Activated CD4-positive, alpha-beta T cell treated with anti-CD3 and anti-CD28 coated beads for 36 hours (primary cell): ENCODE results near the gene MORC2. TPM values are rescaled to one million over a fixed set of nuclear protein-coding genes. Genes with fewer than 3 reads are reported as not detected.

Source experiments
- ATAC-seq: fragments of 200-7000 bp; cut with Tn5 transposase; one replicate; pipeline ENCODE4 v1.10.0; 2021; ENCODE audit warnings: mild to moderate bottlenecking, moderate library complexity
- CTCF ChIA-PET: fragments of 350-600 bp; sonication (Branson Sonifier 250); formaldehyde crosslinking; loops from one replicate; lab custom pipeline; 2021; ENCODE audit warnings: antibody characterized with exemption; lab: Charles Lee
- POLR2A ChIA-PET: fragments of 350-600 bp; sonication (Branson Sonifier 250); formaldehyde crosslinking; loops from one replicate; lab custom pipeline; 2021; ENCODE audit warnings: antibody characterized with exemption, inconsistent platforms; lab: Charles Lee
- DNase-seq: peaks from one replicate; pipeline ENCODE4 v3.0.0-alpha.2; 2020
- H3K27ac Mint-ChIP-seq: one replicate; pipeline ENCODE4 v1.8.0; 2021; ENCODE audit warnings: mixed read lengths
- H3K27me3 Mint-ChIP-seq: one replicate; pipeline ENCODE4 v1.8.0; 2021; ENCODE audit warnings: mixed read lengths
- H3K36me3 Mint-ChIP-seq: one replicate; pipeline ENCODE4 v1.8.0; 2021; ENCODE audit warnings: low read depth, mixed read lengths
- H3K4me1 Mint-ChIP-seq: one replicate; pipeline ENCODE4 v1.8.0; 2021; ENCODE audit warnings: mixed read lengths
- H3K4me3 Mint-ChIP-seq: one replicate; pipeline ENCODE4 v1.8.0; 2021; ENCODE audit warnings: mild to moderate bottlenecking, moderate library complexity, mixed read lengths
- H3K9me3 Mint-ChIP-seq: one replicate; pipeline ENCODE4 v1.8.0; 2021; ENCODE audit warnings: low read depth, mixed read lengths
- intact Hi-C, 2 experiments: fragments of 100-400 bp; cut with DNase I in 1 of 2; cut with micrococcal nuclease in 1 of 2; formaldehyde crosslinking; loops; one replicate each; pipeline versions ENCODE4 v1.14.2 to v1.15.1; 2022 to 2024; cut with DNase I, micrococcal nuclease
- total RNA-seq, 2 experiments: library from RNA; stranded (reverse); gene quantifications; one replicate each; pipeline ENCODE4 v1.2.3, GENCODE V29; 2021

Gene MORC2
- total RNA-seq, 2 experiments from 2014 or later, result 24.0 to 24.1 TPM

DNA sequence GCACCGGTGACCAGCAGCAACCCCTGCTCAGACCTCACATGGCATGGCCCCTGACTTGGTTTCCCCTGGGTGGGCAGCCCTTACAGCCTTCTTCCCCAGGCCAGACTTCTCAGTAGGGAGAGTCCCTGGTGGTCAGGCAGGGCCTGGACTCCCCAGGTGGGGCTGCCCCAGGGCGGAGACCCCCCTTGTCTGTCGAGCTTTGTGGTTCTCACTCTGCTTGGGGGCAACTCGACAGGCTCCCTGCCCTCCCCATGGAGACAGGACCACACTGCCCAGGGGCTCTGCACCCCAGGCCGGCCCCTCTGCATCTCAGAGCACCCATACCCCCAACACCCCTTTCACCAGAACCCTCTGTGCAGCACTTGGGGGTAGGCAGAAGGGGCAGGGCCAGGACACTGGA, 87.7 kb downstream of the MORC2 start:
- H3K36me3 Mint-ChIP-seq, result no peaks in the 10 kb centered on the region
- POLR2A ChIA-PET, result interaction anchor here (0.6 kb wide), 1 partner anchor 12 kb away, joined by 3 read pairs; no protein-coding TSS in a partner anchor
- no peak overlapping the region for H3K27ac Mint-ChIP-seq
- CTCF ChIA-PET, result no interaction called here
- no peaks in the 10 kb centered on the region for H3K27me3 Mint-ChIP-seq
- DNase-seq (no peak), ATAC-seq (no peak)
- intact Hi-C loops, result no loop called here
- H3K4me1 Mint-ChIP-seq, result no peaks in the 10 kb centered on the region
- no peaks in the 10 kb centered on the region for H3K9me3 Mint-ChIP-seq
- no peak overlapping the region for H3K4me3 Mint-ChIP-seq

DNA sequence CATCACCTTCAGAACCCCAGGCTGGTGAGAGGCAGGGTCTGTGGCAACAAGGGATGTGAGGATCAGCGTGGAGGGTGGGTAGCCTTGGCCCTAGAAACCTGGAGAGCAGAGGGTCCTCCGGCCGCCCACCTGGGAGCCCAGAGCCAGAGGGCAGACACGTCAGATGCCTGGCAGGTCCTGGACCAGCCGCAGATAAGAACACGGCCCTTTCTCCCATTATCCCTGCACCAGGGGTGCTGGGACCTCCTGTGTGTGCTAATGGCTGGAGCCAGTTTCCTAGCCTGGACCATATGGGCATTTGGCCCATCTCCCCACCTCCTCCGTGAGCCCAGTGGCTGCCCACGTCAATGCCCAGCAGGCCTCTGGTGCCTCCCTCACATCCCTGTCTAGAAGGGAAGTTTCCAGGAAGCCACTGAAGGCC, 88.4 kb downstream of the MORC2 start:
- intact Hi-C loops, result no loop called here
- ATAC-seq (no peak), DNase-seq (no peak)
- Mint-ChIP-seq H3K9me3 (no peaks in the 10 kb centered on the region), H3K4me1 (no peaks in the 10 kb centered on the region), H3K36me3 (no peaks in the 10 kb centered on the region), H3K27me3 (no peaks in the 10 kb centered on the region), H3K4me3 (no peak overlapping the region), H3K27ac (no peak overlapping the region)
- ChIA-PET POLR2A (no interaction called here), CTCF (no interaction called here)

DNA sequence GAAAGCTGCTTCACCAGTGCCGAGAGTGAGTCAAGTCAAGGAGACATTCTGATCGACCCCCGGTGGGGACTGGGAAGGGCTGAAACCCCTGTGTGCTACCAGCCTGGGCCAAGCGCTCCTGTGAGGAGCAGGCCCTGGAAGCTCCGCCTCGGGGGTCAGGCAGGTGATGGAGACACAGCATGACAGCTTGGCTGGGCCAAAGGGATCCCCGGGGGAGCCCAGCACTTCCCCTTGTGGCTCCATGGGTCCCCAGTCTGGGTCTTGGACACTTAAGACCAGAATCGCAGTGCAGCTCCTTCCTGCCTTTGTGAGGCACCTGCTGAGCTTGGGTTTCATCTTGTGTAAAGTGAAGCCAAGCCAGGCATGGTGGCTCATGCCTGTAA, 89.2 kb downstream of the MORC2 start:
- Mint-ChIP-seq H3K36me3 (no peaks in the 10 kb centered on the region), H3K4me3 (no peak overlapping the region), H3K9me3 (no peaks in the 10 kb centered on the region), H3K27ac (no peak overlapping the region), H3K4me1 (no peaks in the 10 kb centered on the region), H3K27me3 (no peaks in the 10 kb centered on the region)
- DNase-seq, result no peak
- no peak for ATAC-seq
- intact Hi-C loops, result no loop called here
- CTCF ChIA-PET, result interaction anchor here (0.6 kb wide), 1 partner anchor 467 kb away, joined by 3 read pairs; no protein-coding TSS in a partner anchor
- POLR2A ChIA-PET, result no interaction called here

DNA sequence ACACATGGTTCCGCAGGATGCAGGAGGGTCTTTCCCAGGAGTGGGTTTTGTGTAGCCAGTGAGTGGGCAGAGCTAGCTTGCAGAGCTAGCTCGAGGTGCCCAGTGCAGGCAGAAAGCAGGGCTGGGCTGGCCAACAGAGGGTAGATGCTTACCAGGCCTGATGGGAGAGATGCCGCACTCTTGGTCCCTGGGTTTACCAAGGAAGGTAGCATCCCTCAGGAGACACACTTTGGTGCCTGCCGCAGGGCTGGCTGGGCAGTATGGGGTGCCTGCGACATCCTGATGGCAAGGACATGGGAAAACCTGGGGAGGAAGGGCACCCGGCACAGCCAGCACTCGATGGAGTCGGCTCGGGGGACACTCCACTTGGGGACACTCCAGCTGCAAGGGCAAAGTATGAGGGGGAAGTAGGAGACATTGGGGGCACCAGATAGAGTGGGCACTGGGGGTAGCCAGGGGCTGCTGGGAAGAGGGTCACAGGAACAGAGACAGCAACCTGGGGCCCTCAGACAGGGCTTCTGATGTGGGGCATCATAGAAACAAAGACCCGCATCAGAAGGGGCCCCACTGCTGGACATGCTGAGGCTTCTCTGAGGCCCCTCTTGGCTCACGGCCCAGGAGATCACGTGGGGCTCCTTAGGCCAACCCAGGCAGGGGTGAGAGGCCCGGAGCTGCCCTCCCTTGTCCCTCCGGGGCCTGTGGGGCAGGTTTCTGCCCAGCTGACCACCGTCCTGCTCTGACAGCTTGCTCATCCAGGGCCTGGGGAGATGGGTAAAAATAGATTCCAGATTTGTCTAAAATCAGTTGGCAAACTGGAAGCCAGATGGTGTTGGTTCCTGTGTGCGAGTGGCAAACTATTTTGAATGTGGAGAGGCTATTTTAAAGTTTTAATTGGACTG, 89.8 kb downstream of the MORC2 start:
- Mint-ChIP-seq H3K9me3 (no peaks in the 10 kb centered on the region), H3K36me3 (no peaks in the 10 kb centered on the region), H3K27me3 (no peaks in the 10 kb centered on the region), H3K4me3 (no peak overlapping the region), H3K27ac (no peak overlapping the region), H3K4me1 (no peaks in the 10 kb centered on the region)
- ATAC-seq (no peak), DNase-seq (no peak)
- intact Hi-C loops, result no loop called here
- ChIA-PET CTCF (interaction anchor here (0.6 kb wide), 1 partner anchor 467 kb away, joined by 3 read pairs; no protein-coding TSS in a partner anchor), POLR2A (no interaction called here)

DNA sequence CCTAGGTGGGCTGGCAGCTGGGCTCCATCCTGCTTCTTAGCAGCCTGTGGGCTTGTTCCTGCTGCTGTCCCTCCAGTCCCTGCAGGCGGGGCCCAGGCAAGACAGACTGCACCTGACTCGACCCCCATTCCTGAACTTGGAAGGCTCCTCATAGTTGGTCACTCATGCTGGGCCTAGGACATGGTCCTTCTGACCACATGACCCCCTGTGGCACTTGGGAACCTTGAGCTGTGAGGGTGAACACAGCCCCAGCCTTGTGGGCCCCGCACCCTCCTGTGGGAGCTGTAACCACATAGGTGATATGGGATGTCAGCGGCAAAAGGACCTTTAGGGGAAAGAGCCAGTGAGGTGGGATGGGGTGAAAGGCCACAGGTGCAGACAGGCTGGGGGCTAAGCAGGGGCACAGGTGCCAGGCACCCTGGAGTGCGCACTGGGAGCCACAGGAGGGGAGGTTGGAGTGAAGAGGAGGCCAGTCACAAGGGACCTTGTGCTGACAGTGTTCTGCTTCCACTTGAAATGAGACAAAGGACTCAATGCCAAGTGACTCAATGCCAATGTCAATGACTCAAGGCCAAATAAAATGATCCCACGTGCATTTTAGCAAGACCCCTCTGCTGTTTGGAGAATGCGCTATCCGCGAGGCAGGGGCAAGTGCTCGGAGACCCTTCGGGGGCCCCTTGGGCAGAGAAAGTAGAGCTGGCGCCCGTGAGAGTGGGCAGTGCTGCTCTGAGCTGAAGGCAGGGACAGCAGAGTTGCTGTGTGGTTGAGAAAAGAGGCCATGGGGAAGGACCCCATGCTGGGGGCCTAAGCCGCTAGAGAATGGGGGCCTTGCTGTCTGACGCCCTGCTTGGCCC, 90.7 kb downstream of the MORC2 start:
- Mint-ChIP-seq H3K36me3 (no peaks in the 10 kb centered on the region), H3K27ac (no peak overlapping the region), H3K27me3 (no peaks in the 10 kb centered on the region), H3K4me1 (no peaks in the 10 kb centered on the region), H3K4me3 (no peak overlapping the region), H3K9me3 (no peaks in the 10 kb centered on the region)
- no peak for DNase-seq
- ATAC-seq, result no peak
- POLR2A ChIA-PET, result no interaction called here
- CTCF ChIA-PET, result no interaction called here
- intact Hi-C loops, result no loop called here

DNA sequence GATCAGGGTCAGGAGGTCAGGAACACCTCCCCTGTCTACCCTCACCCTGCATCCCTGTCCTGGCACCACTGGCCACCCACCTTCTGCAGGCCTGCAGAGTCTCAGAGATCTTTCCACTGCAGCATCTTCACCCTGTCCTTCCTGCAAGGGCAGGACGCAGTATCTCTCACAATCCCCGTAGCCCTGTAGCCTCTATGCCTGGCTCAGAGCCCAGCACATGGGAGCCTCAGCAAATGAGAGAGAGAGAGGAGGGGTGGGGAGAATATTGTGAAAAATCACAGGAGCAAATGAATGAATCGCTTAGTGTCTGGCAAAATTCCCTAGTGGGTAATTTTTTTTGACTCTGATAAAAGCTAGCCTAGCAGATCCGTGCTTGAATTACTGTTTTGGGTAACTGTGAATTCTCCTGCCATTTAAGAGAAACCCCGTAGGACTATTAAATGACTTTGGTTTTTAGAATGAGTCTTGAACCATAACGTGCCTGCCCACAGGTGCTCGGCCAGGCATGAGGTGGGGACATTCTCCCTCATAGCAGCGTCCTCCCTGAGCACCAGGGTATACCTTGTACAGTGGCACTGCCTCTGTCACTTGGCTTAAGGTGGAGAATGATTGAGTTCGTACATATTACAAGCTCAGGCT, 91.5 kb downstream of the MORC2 start:
- no peaks in the 10 kb centered on the region for H3K27me3 Mint-ChIP-seq
- no peaks in the 10 kb centered on the region for H3K9me3 Mint-ChIP-seq
- H3K27ac Mint-ChIP-seq, result no peak overlapping the region
- POLR2A ChIA-PET, result no interaction called here
- no peaks in the 10 kb centered on the region for H3K4me1 Mint-ChIP-seq
- H3K4me3 Mint-ChIP-seq, result no peak overlapping the region
- no peaks in the 10 kb centered on the region for H3K36me3 Mint-ChIP-seq
- CTCF ChIA-PET, result no interaction called here
- ATAC-seq (no peak), DNase-seq (no peak)
- intact Hi-C loops, result no loop called here

DNA sequence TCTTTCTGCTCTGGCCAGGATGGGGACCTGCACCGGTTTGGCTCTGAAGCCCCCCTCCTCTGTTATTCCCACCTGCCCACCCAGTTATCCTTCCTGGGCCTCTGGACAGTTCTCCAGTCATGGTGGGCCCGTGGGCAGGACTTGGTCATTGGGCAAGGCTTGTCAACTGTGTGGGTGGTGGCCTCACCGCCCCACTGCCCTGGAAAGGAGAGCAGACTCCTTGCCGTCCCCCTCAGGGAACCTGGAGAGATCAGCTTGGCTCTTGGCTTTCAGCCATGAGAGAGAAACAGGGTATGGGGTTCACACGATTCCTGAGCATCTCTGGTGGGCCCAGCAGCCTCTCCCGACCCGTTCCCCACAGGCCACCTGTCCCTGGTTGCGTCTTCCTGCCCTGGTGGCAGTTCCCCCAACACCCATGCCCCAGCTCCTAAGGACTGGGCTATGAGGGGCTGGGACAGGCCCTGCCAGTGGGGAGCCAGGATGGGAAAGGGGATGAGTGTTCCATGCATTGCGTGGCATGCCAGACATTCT, 92.3 kb downstream of the MORC2 start:
- ChIA-PET POLR2A (no interaction called here), CTCF (no interaction called here)
- Mint-ChIP-seq H3K9me3 (no peaks in the 10 kb centered on the region), H3K27me3 (no peaks in the 10 kb centered on the region), H3K4me1 (no peaks in the 10 kb centered on the region), H3K4me3 (no peak overlapping the region), H3K36me3 (no peaks in the 10 kb centered on the region), H3K27ac (no peak overlapping the region)
- DNase-seq (no peak), ATAC-seq (no peak)
- intact Hi-C loops, result no loop called here

DNA sequence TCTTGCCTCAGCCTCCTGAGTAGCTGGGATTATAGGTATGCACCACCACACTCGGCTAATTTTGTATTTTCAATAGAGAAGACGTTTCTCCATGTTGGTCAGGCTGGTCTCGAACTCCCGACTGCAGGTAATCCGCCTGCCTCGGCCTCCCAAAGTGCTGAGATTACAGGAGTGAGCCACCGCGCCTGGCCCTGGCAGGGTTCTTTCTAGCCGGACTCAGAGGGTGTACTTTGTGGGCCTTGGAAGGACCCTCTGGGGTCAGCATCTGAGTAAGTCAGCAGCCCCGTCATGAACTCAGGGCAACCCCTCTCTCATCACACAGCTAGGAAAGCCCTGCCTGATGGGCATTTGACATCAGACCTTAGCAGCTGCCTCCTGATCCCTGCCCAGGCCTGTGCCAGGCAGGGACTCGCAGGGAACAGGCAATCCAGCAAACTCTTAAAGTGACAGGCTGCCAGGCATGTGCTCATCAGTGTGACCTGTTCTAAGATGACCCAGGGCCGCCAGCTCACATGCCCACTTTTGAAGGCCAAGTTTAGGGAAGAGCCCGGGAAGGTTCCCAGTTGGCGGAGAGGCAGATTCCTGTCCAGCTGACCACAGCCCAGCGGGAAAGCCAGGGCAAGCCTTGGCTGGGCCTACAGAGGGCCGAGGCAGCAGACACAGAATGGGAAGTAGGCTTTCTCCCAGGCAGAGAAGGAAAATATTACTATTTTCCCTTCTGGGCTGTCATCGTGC, 92.9 kb downstream of the MORC2 start:
- Mint-ChIP-seq H3K4me3 (no peak overlapping the region), H3K27me3 (no peaks in the 10 kb centered on the region), H3K36me3 (no peaks in the 10 kb centered on the region), H3K4me1 (no peaks in the 10 kb centered on the region), H3K27ac (no peak overlapping the region), H3K9me3 (no peaks in the 10 kb centered on the region)
- POLR2A ChIA-PET, result no interaction called here
- no peak for DNase-seq
- intact Hi-C loops, result no loop called here
- no peak for ATAC-seq
- CTCF ChIA-PET, result no interaction called here

Other genes with a start within 250 kb of the MORC2 start
- 10 to 100 TPM; 46.8 to 56.4 TPM for gene TUG1, start 491 bp upstream of the MORC2 start, total RNA-seq
- 10 to 100 TPM; 40.1 to 45.8 TPM for gene SMTN, start 112.5 kb upstream of the MORC2 start, total RNA-seq
- 10 to 100 TPM in 1 of 2 experiments, 1 to 10 TPM in 1; 8.8 to 12.2 TPM for gene SELENOM, start 138.8 kb upstream of the MORC2 start, total RNA-seq
- under 1 TPM; 0.11 to 0.23 TPM for gene INPP5J, start 154.2 kb upstream of the MORC2 start, total RNA-seq
- not detected for gene PLA2G3, start 171.7 kb upstream of the MORC2 start, total RNA-seq
- gene RNF185, start 191.4 kb upstream of the MORC2 start, total RNA-seq, result 10 to 100 TPM; 15.7 to 16.1 TPM
- gene LIMK2, start 243.5 kb upstream of the MORC2 start, total RNA-seq, result 10 to 100 TPM; 31.8 to 34.4 TPM